Measurements from ENCODE around the gene L1CAM. TPM values are rescaled to one million over a fixed set of nuclear protein-coding genes. Genes with fewer than 3 reads are reported as not detected.

L1CAM gene
- total and polyA plus RNA-seq, 9 of the 15 experiments (the other 6 are each of a cell fraction or from before 2014, with no cell fraction given): 0.09 to 0.86 (median 0.26) TPM; not detected in 3

DNA sequence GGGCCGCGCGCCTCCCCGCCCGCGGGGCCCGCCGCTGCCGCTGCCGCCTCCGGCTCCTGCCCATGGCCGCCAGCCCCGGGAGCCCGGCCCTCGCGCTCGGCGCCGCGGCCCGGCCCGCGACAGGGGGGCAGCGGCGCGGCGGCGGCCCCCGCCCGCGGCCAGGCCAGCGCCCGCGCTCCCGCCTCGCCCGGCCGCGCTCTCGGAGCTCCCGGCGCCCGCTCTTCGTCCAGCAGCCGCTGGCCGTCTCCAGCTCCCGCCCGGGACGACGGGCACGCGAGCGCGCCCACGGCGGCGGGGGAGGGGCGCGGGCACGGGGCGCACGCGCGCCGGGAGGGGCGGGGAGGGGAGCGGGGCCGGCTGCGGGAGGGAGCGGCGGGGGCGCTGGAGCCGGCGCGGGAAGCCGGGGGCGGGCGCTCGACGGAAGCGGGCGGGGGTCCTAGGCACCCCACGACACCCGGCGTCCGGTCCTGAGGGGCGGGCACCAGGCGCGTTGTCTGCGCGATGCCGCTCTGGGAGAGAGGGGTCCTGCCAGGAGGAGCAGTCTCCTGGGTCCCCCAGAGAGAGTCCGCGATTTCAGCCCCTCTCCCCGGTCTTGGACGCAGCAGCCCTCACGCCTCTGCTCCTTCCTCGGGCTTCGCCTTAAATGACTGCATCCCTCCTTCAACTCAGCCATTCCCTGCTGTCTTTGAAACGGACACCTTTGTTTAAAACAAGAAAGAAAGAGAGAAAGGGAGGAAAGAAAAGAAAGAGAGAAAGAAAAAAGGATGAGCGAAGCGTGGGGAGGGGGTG is 55.1 kb downstream of the L1CAM start:
- Histone ChIP-seq H3K27me3 (ENCODE audit: control insufficient read depth in 2 of 2, insufficient read depth in 2 of 2, low read length in 2 of 2) (peaks cover 16 to 49% of the 10 kb centered on the region in 2 experiments; a peak in 4 of 5 replicates), H3K79me2 (ENCODE audit: control insufficient read depth, insufficient read depth, low read length) (no peaks in the 10 kb centered on the region), H3K4me2 (ENCODE audit: insufficient read depth, low read length) (no peak overlapping the region), H3K27ac (ENCODE audit: extremely low read depth, low read depth, low read length) (no peak overlapping the region), H3K9me3 (replicated peaks; ENCODE audit: control insufficient read depth, insufficient read depth, low read depth, low read length) (no peaks in the 10 kb centered on the region), H3K36me3 (ENCODE audit: control insufficient read depth, insufficient read depth, low read length) (no peaks in the 10 kb centered on the region), H3K4me3 (no peak overlapping the region), H3K9me1 (ENCODE audit: control insufficient read depth, insufficient read depth, low read length) (no peaks in the 10 kb centered on the region), H3K4me1 (replicated peaks in 1 of 2; ENCODE audit: control insufficient read depth in 2 of 2, insufficient read depth in 2 of 2, low read length in 2 of 2) (peaks cover 0 to 28% of the 10 kb centered on the region in 2 experiments; a peak in 2 of 5 replicates), H2AFZ (ENCODE audit: low read depth, low read length) (no peak overlapping the region), H3K9ac (ENCODE audit: insufficient read depth in 1 of 2, low read depth in 2 of 2, low read length in 2 of 2) (no peak overlapping the region), H4K20me1 (replicated peaks; ENCODE audit: control insufficient read depth, insufficient read depth, low read length) (0 out of 2 replicates have a peak, but pooled peaks cover 3% of the 10 kb centered on the region)
- FAIRE-seq (no peak), DNase-seq (ENCODE audit: extremely low read depth in 1 of 4, low spot score in 3 of 4) (no peak), ATAC-seq (no peak)
- ChIA-PET CTCF (ENCODE audit: low intra/inter-chr PET ratio) (no interaction called here), POLR2A (no interaction called here)
- no peak for TF ChIP-seq HDAC8 (tag; IDR thresholded peaks at IDR 0.05)
- no peak for TF ChIP-seq TBL1XR1 (IDR thresholded peaks at IDR 0.05; ENCODE audit: low read length in 2 of 2)
- TF ChIP-seq TRIM24 (IDR thresholded peaks at IDR 0.05): no peak
- in situ Hi-C loops (cut with MboI) (no loop called here), intact Hi-C loops (cut with micrococcal nuclease) (no loop called here)
- no CpG with 5 or more reads among the region's 102 CpGs for WGBS (ENCODE audit: insufficient coverage, low coverage, missing lambda C conversion rate)
- no TSS peak for BruUV-seq (replicated peaks)

All from K562 (cell line).